HL-60/S4 treated with retinoic acid at 250 ng/mL for 4 days and 3 days (cell line): ENCODE data around the gene RPAP3.

Experiments used
- in situ Hi-C: fragments of 300-500 bp; cut with MboI; formaldehyde crosslinking; loops from 2 replicates; pipeline ENCODE4 v1.7.0; 2022; ENCODE audit warnings: low sequenced_read_pairs

Gene RPAP3

DNA sequence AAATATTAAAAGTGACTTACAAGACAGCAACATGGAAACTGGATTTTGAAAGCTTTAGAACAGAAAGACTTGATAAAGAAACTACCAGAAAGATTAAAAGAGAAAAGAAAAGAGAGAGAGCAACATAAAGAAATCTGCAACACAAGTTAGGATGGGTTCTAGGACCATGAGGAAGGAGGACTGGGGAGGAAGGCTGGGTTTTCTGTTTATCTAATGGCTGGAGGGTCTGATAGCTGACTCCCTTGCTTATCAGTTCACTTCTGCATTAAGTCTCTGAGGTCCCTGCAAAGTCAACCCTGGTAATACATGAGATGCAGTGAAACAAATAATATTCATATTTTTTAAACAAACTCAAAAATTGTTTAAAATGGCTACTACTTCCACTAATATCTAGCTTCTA, 90.1 kb downstream of the RPAP3 start:
- in situ Hi-C loops = no loop called here

GRCh38 chr12:47614521-47614920, 91.3 kb downstream of the RPAP3 start:
- in situ Hi-C loops = no loop called here

DNA sequence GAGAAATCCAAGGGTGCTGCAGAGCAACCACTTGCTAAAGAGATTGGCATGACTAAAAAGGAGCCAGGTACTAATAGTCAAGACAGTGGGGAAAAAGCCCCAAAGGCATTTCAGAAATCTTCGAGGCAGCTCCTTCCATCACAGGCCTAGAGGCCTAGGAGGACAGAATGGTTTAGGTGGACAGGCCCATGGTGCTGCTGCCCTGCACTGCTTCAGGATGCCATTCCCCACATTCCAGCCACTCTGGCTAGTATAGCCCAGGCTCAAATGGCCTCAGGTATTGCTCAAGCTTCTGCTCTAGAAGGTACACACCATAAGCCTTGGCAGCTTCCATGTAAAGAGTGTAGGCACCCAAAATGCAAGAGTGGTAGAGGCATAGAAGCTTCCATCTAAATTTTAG, 92.9 kb downstream of the RPAP3 start:
- in situ Hi-C loops = no loop called here

DNA sequence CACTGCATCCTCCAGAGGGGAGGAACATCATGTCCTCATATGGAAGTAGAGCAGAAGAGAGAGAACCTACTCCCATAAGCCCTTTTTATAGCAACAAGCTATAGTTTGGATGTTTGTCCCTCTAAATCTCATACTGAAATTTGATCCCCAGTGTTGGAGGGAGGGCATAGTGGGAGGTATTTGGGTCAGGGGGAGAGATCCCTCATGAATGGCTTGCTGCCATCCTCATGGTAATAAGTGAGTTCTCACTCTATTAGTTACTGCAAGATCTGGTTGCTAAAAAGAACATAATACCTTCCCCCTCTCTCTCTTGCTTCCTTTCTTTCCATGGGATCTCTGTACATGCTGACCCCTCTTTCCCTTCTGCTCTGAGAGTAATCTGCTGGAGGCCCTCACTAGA, 93.9 kb downstream of the RPAP3 start:
- in situ Hi-C loops = no loop called here
